HepG2 (cell line): Measurements from ENCODE around the gene DRAP1. TPM values are rescaled to one million over a fixed set of nuclear protein-coding genes. Genes with fewer than 3 reads are reported as not detected.
A peak's percentile ranks its signal among the peaks of the same experiment; 100 is the strongest.

Experiments
- ATAC-seq: fragments of 200-7000 bp; cut with Tn5 transposase; 3 replicates; pipeline ENCODE4 v1.9.1; 2020; ENCODE audit warnings: mild to moderate bottlenecking, moderate library complexity
- BruUV-seq: library from RNA; stranded (reverse); fragments of 400-500 nt; replicated peaks from 2 replicates; lab custom pipeline; 2021; lab: Mats Ljungman, UMichigan
- CTCF ChIA-PET: fragments of 300-600 bp; formaldehyde crosslinking; extraction: SDS; loops from one replicate; lab custom pipeline; 2021; ENCODE audit warnings: low total read pairs, inconsistent platforms, low intra/inter-chr PET ratio; lab: Yijun Ruan, JAX
- POLR2A ChIA-PET: fragments of 350-600 bp; sonication (Branson Sonifier 250); formaldehyde crosslinking; loops from one replicate; lab custom pipeline; 2020; ENCODE audit warnings: antibody characterized with exemption, inconsistent platforms; lab: Yijun Ruan, JAX
- DNase-seq: peaks from one replicate; pipeline ENCODE4 v3.0.0-alpha.2; 2015; ENCODE audit warnings: low spot score
- FAIRE-seq: peaks from 3 replicates; lab custom pipeline; 2011; peaks lifted over from hg19 to GRCh38; lab: Jason Lieb, UNC
- H2AFZ ChIP-seq: one replicate; pipeline ENCODE4 v1.6.1; 2011; ENCODE audit warnings: low read length, inconsistent platforms
- H3K27ac ChIP-seq: fragments of 300-600 bp; 3 replicates; pipeline ENCODE4 v1.8.0; 2011; ENCODE audit warnings: mixed run types, mild to moderate bottlenecking, mixed read lengths, low read length, inconsistent platforms; ENCODE audit not compliant: insufficient read depth; ENCODE audit errors: extremely low read length
- H3K27me3 ChIP-seq, 2 experiments: fragments of 200-600 bp in 1 of 2; 2 replicates in 1 of 2; 3 replicates in 1 of 2; pipeline versions ENCODE4 v1.6.0 to v1.8.0; 2011; ENCODE audit warnings: low read length in 2 of 2, mild to moderate bottlenecking in 2 of 2, moderate library complexity in 2 of 2, inconsistent platforms in 1 of 2; ENCODE audit not compliant: insufficient read depth in 2 of 2, control insufficient read depth in 1 of 2
- H3K36me3 ChIP-seq, 2 experiments: fragments of 200-600 bp in 1 of 2; replicated peaks in 1 of 2; 2 replicates in 1 of 2; 3 replicates in 1 of 2; pipeline versions ENCODE4 v1.5.1 to v1.8.0; 2011; ENCODE audit warnings: low read length in 2 of 2, inconsistent platforms in 1 of 2; ENCODE audit not compliant: insufficient read depth in 2 of 2, control insufficient read depth in 1 of 2
- H3K4me1 ChIP-seq: 2 replicates; pipeline ENCODE4 v1.5.1; 2012; ENCODE audit warnings: low read length, inconsistent platforms; ENCODE audit not compliant: insufficient read depth
- H3K4me2 ChIP-seq: 2 replicates; pipeline ENCODE4 v1.6.0; 2011; ENCODE audit warnings: low read depth, low read length, inconsistent platforms
- H3K4me3 ChIP-seq, 3 experiments: fragments of 200-600 bp in 1 of 3; sonication (generic), shearing (Covaris generic) in 1 of 3; replicated peaks in 1 of 3; 2 replicates each; pipeline ENCODE4 v1.5.1; 2011 to 2016; ENCODE audit warnings: low read length in 3 of 3, inconsistent platforms in 2 of 3, low read depth in 2 of 3, mild to moderate bottlenecking in 2 of 3, control low read depth in 1 of 3, mixed read lengths in 1 of 3; ENCODE audit not compliant: insufficient read depth in 1 of 3
- H3K79me2 ChIP-seq: one replicate; pipeline ENCODE4 v1.6.1; 2011; ENCODE audit warnings: low read length, inconsistent platforms; ENCODE audit not compliant: insufficient read depth
- H3K9ac ChIP-seq: 2 replicates; pipeline ENCODE4 v1.6.0; 2011; ENCODE audit warnings: mild to moderate bottlenecking, low read depth, low read length, inconsistent platforms; ENCODE audit not compliant: insufficient read depth
- H3K9me3 ChIP-seq: 2 replicates; pipeline ENCODE4 v1.5.1; 2012; ENCODE audit warnings: mild to moderate bottlenecking, low read length
- H4K20me1 ChIP-seq: 2 replicates; pipeline ENCODE4 v1.6.0; 2011; ENCODE audit warnings: inconsistent platforms, mild to moderate bottlenecking, low read length, moderate library complexity; ENCODE audit not compliant: insufficient read depth
- ATF3 ChIP-seq: sonication (generic); formaldehyde crosslinking; IDR thresholded peaks from 2 replicates; pipeline ENCODE4 v1.4.0; 2020; ENCODE audit warnings: missing genetic modification reagents
- CEBPZ ChIP-seq: IDR thresholded peaks from 2 replicates; pipeline ENCODE4 v1.6.1; 2012; ENCODE audit warnings: low read length, improper control_type of control experiment
- FOXO4 ChIP-seq: sonication (generic); formaldehyde crosslinking; conservative IDR thresholded peaks from 2 replicates; pipeline ENCODE4 v1.8.1; 2023; ENCODE audit warnings: missing genetic modification reagents
- LBX2 ChIP-seq: sonication (generic); formaldehyde crosslinking; IDR thresholded peaks from 2 replicates; pipeline ENCODE4 v1.5.0; 2020; ENCODE audit warnings: missing genetic modification reagents, mild to moderate bottlenecking, borderline replicate concordance
- NCOR1 ChIP-seq: fragments of 200-600 bp; sonication (generic); IDR thresholded peaks from 2 replicates; pipeline ENCODE4 v1.7.0; 2017; ENCODE audit warnings: antibody characterized with exemption, low read length, borderline replicate concordance
- SMYD3 ChIP-seq: sonication (generic); formaldehyde crosslinking; IDR thresholded peaks from 2 replicates; pipeline ENCODE4 v1.8.1; 2023; ENCODE audit warnings: mild to moderate bottlenecking, missing genetic modification reagents
- TFDP2 ChIP-seq: sonication (generic); formaldehyde crosslinking; IDR thresholded peaks from 2 replicates; pipeline ENCODE4 v1.4.0; 2020; ENCODE audit warnings: missing genetic modification reagents
- ZBTB1 ChIP-seq: sonication (generic); formaldehyde crosslinking; IDR thresholded peaks from 2 replicates; pipeline ENCODE4 v1.4.0; 2020; ENCODE audit warnings: missing genetic modification reagents, borderline replicate concordance
- ZBTB49 ChIP-seq: sonication (generic); formaldehyde crosslinking; IDR thresholded peaks from 2 replicates; pipeline ENCODE4 v1.4.0; 2020; ENCODE audit warnings: missing genetic modification reagents, borderline replicate concordance
- ZFP62 ChIP-seq: sonication (generic); formaldehyde crosslinking; IDR thresholded peaks from 2 replicates; pipeline ENCODE4 v1.4.0; 2020; ENCODE audit warnings: missing genetic modification reagents
- ZNF354B ChIP-seq: sonication (generic); formaldehyde crosslinking; IDR thresholded peaks from 2 replicates; pipeline ENCODE4 v1.8.0; 2022; ENCODE audit warnings: mild to moderate bottlenecking, missing genetic modification reagents
- ZNF441 ChIP-seq: sonication (generic); formaldehyde crosslinking; IDR thresholded peaks from 2 replicates; pipeline ENCODE4 v1.7.0; 2021; ENCODE audit warnings: missing genetic modification reagents, borderline replicate concordance
- ZNF792 ChIP-seq: IDR thresholded peaks from 2 replicates; pipeline ENCODE4 v1.6.1; 2016
- WGBS: methylation state at CpG from one replicate; pipeline ENCODE4 v1.1.6; 2017; ENCODE audit warnings: low lambda C conversion rate; 5-methylcytosine and 5-hydroxymethylcytosine counted together
- in situ Hi-C: cut with HindIII; loops from 2 replicates; pipeline ENCODE4 v1.10.0; 2017; ENCODE audit warnings: low pct_unique_long_range_greater_than_20kb; ENCODE audit not compliant: extremely low pct_ligation_motif_present
- intact Hi-C: fragments of 100-400 bp; cut with micrococcal nuclease; formaldehyde crosslinking; loops from one replicate; pipeline ENCODE4 v1.10.0; 2022; ENCODE audit not compliant: unreplicated experiment
- polyA plus RNA-seq, 8 experiments: library from polyadenylated mRNA; depleted of rRNA in 3 of 8; stranded (reverse) in 7 of 8; unstranded in 1 of 8; fragments of >200 nt; fragmentation: Illumina TruSeq in 4 of 8; extraction: Trizol in 4 of 8; gene quantifications; 2 replicates each; pipeline versions ENCODE4 v1.2.1 to v1.2.3, GENCODE V29; 2011 to 2016; ENCODE audit warnings: low read depth in 4 of 8, missing spikeins in 1 of 8, mixed read lengths in 1 of 8; ENCODE audit not compliant: insufficient read depth in 1 of 8
- total RNA-seq, 5 experiments: library from RNA; depleted of rRNA; stranded (reverse); fragments of >200 nt; fragmentation: Illumina TruSeq; extraction: Trizol; gene quantifications; 2 replicates each; pipeline ENCODE4 v1.2.3, GENCODE V29; 2016; ENCODE audit warnings: low read depth in 1 of 5

The DRAP1 gene
- total and polyA plus RNA-seq, 2 of the 13 experiments (the other 11 are each of a cell fraction or from before 2014, with no cell fraction given), result 46.8 to 52.3 TPM

GRCh38 chr11:65911682-65912568 is 7.3 kb upstream of the DRAP1 start:
- Histone ChIP-seq H3K9me3 (no peaks in the 10 kb centered on the region), H3K4me2 (peak overlapping the region; percentile 50), H3K4me3 (peak overlapping the region in 1 of 3 experiments; percentile 21; a peak in 1 of 6 replicates), H3K27me3 (peaks cover 0 to 3% of the 10 kb centered on the region in 2 experiments; a peak in 1 of 5 replicates), H3K9ac (no peak overlapping the region; the same call in 1 of the 2 replicates), H3K4me1 (peaks cover 60% of the 10 kb centered on the region), H3K36me3 (no peaks in the 10 kb centered on the region), H4K20me1 (no peaks in the 10 kb centered on the region), H3K79me2 (no peaks in the 10 kb centered on the region), H2AFZ (no peak overlapping the region), H3K27ac (no peak overlapping the region)
- BruUV-seq, result no TSS peak
- intact Hi-C loops (no loop called here), in situ Hi-C loops (no loop called here)
- POLR2A ChIA-PET, result interaction anchor here (0.8 to 2.4 kb wide), 3 partner anchors 13 to 295 kb away, joined by 3 to 21 read pairs (median 9); partner anchors contain the start of genes CCDC85B, FIBP and FOSL1
- no peak for DNase-seq
- ATAC-seq, result peak; percentile 31
- CTCF ChIA-PET, result no interaction called here
- FAIRE-seq, result no peak
- 6% methylated on average over 5 of the region's 14 CpGs for WGBS
- 0 out of 2 replicates have a peak, but pooled peaks have one; percentile 26 for TF ChIP-seq ZNF441 (CRISPR knock-in tag)
- no peak for TF ChIP-seq ZBTB49 (CRISPR knock-in tag)
- no peak for TF ChIP-seq ZNF792 (CRISPR knock-in tag)
- no peak for TF ChIP-seq SMYD3 (CRISPR knock-in tag)
- TF ChIP-seq ZNF354B, result no peak
- no peak for TF ChIP-seq CEBPZ
- no peak for TF ChIP-seq FOXO4 (CRISPR knock-in tag)
- TF ChIP-seq ATF3 (CRISPR knock-in tag), result no peak
- TF ChIP-seq NCOR1, result no peak
- TF ChIP-seq LBX2 (CRISPR knock-in tag), result no peak
- TF ChIP-seq TFDP2 (CRISPR knock-in tag), result peak; percentile 89
- TF ChIP-seq ZBTB1, result no peak
- no peak for TF ChIP-seq ZFP62 (CRISPR knock-in tag)
